ENCODE measurements around the gene RNU2-1.
"Not testable (repeated sequence)": the region's sequence is repeated elsewhere in the genome, so short reads cannot be mapped to it uniquely, and the experiment has no call there.

Gene RNU2-1

DNA sequence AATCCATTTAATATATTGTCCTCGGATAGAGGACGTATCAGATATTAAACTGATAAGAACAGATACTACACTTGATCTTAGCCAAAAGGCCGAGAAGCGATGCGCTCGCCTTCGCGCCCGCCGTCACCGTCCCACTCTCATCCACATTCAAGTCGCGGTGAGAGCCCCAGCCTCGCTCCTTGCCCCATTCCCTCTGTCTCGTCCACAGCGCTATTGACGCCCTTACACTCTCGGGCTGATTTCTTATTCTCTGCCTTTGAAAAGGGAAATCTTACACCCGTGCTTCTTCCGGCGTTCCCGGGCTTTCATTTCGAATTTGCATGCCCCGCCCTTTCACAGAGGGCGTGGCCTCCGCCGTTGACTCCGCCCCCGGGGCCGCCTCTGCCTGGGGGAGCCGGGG, at the start of gene RNU2-1:
Gene RNU2-1, minus strand, starts transcription at position 101 of the 400 bp plus-strand sequence.
- DNase-seq, result not testable (repeated sequence)

- DNase-seq, result not testable (repeated sequence)
Observed at GRCh38 chr17:43272914-43273313, 39.1 kb upstream of the RNU2-1 start.

- not testable (repeated sequence) for DNase-seq
Observed at GRCh38 chr17:43272483-43272882, 38.7 kb upstream of the RNU2-1 start.

- DNase-seq, result not testable (repeated sequence)
Observed at GRCh38 chr17:43270552-43271504, 37.1 kb upstream of the RNU2-1 start.

GRCh38 chr17:43246456-43246855, 12.7 kb upstream of the RNU2-1 start:
- not testable (repeated sequence) for DNase-seq

- DNase-seq, result not testable (repeated sequence)
Observed at GRCh38 chr17:43240596-43241352, 7.0 kb upstream of the RNU2-1 start.

GRCh38 chr17:43239597-43239996, 5.8 kb upstream of the RNU2-1 start:
- not testable (repeated sequence) for DNase-seq

- not testable (repeated sequence) for DNase-seq
Observed at GRCh38 chr17:43233263-43233662, 514 bp downstream of the RNU2-1 start.

DNA sequence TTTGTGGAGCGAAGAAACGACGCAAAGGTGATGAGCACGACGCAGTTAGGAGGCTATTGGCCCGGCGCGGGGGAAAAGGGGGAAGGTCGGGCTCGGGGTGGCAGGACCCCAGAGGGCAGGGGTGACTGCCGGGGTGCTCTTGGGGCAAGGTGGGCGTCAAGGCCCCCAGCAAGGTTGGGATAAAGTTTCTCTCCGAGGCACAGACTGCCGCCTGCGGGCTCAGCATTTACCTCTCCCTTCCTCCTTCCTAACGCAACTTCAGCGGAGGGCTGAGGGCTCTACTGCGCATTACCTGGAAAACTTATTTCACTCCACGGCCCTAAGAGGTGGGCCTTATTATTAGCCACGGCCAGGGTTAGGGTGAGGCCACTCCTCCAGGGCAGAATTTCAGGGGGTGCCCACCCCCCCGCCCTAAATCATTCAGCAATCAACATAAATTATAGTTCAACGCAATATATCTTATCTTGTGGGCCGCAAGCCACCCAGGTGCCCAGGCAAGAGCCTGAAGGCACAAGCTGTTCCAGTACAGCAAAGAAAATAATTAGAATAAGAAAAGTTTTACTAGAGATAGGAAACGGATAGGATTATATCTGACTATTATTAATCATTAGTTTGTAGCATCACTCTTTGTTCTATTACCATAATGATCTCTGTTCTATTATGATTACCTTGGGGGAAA, 1.6 kb downstream of the RNU2-1 start:
- not testable (repeated sequence) for DNase-seq

GRCh38 chr17:43231205-43232020, 2.4 kb downstream of the RNU2-1 start:
- not testable (repeated sequence) for DNase-seq

DNA sequence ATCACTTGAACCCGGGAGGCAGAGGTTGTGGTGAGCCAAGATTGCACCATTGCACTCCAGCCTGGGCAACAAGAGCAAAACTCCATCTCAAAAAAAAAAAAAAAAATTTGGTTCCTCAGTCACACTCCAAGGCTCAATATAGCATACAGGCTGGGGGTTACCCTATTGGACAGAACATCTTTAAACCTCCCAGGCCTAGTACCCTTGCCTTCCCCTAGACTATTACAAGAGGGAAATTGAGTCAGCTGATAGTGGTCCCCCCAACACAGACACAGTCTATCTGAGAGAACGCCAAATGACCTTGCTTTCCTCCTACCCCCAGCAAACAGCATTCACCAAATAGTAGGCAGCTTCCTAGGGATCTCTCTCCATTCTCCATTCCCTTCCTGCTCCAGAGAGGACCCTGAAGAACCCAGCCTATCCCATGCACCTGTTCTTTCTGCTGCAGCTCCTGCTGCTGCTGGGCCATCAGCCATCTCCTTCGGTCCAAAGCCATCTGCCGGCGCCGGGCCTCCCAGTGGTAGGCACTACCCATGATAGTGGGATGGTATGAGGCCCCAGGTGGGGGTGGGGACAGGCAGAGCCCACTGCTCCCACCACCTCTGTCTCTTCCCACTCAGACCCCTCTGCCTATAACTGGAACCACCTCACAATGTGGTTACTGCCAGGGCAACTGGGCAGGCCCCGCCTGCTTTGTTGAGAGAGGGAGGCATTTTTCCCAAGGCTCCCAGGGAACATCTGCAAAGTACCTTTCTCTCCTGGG, 5.6 kb downstream of the RNU2-1 start, which contains the start of gene CCDC200:
Gene CCDC200, minus strand, starts transcription at position 604 of the 763 bp plus-strand sequence. Its CDS starts 69 bp downstream, at position 535.
- not testable (repeated sequence) for DNase-seq

DNA sequence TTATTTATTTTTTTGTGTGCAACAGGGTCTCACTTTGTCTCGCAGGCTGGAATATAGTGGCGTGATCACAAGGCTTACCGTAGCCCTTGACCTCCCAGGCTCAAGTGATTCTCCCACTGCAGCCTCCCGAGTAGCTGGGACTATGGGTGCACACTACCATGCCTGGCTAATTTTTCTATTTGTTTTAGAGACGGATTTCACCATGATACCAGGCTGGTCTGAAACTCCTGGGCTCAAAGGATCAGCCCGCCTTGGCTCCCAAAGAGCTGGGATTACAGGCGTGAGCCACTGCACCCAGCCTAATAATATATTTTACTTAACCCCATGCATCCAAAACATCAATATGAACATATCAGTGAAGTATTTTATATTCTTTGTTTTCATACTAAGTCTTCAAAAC, 7.4 kb downstream of the RNU2-1 start:
- no peak for DNase-seq

- no peak for DNase-seq
Observed at GRCh38 chr17:43224146-43224705, 9.6 kb downstream of the RNU2-1 start.

DNA sequence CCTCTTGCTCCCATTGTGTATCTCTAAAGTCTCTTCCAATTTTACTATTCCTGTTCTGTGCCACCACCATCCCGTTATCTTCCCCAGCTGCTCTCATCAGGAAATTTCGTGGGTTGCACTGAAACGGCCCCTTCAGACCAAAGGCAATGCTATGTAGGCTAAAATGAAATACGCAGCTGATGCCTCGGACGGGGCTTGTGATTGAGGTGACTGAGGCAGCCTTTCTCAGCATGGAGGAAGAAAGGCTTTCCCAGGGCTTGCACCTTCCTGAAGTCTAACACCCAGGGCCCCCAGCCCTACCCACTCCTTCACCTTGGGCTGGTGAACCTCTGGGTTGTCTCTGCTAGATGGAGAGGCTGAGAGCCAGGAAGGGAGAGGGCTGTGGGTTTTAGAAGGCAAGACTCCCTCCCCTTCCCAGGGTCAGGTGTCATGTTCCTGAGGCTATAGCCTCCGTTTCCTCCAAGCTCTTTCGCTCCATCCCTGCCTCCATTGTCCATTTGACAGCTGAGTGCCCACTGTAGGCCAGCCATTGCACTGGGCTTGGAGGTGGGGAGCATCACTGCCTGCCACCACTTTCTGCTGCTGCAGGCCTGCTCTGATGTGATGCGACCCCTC, 13.2 kb downstream of the RNU2-1 start:
- no peak for DNase-seq

GRCh38 chr17:43219746-43220380, 13.9 kb downstream of the RNU2-1 start:
- no peak for DNase-seq

DNA sequence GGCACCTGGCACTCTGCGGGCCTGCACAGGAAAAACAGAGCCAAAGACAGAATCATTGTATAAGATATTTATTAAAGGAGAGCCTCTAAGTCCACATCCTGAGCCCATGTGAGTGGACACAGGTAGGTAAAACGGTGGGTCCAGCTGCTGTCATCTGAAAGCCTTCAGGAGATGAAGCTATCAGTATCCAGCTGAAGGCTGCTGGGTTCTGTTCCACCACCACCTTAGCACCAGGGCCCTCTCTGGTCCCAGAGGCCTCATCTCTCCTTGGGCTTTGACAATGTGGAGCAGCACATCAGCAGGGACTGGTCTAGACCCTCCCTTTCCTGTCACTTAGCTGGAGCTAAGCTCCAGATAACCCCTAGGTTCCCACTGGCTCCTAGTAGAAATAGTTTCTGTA, 14.8 kb downstream of the RNU2-1 start:
- DNase-seq, result no peak

DNA sequence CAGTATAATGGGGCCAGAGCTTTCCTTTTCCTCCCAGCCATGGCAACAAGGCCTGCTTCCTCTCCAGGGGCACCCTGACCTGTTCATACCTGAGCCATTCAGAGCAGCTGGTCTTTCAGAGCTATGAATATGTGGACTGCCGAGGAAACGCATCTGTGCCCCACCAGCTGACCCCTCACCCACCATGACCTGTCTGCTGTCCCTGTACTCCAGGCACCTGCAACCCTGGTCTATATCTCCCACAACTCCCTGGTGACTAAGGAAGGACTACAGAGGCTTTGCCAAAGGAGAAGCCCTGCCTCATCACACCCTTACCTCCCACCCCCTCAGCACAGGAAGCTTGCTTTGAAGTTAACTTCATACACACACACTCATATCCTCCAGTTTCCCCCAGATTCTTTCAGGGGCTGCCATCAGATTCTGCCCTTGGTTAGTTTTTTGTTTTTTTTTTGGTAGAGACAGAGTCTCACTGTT, 16.1 kb downstream of the RNU2-1 start:
- DNase-seq, result no peak

GRCh38 chr17:43216762-43217613, 16.8 kb downstream of the RNU2-1 start:
- no peak for DNase-seq

DNA sequence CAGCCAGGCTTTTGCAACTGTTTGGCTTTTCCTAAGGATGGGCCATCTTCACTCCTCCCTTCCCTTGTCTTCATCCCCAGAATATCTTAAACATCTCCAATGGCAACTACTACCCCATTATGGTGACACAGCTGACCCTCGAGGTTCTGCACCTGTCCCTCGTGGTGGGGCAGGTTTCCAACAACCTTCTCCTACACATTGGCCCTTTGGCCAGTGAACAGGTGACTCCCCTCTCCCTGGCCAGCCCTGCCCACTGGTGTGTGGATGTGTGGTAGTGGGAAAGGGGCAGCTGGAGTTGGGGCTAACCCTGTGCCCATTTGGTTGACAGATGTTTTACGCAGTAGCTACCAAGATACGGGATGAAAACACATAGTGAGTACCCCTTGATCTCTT, 17.4 kb downstream of the RNU2-1 start:
- no peak for DNase-seq

All from fibroblast of skin of right biceps (primary cell).